Non-pigmented ciliary epithelial cell (primary cell): Measurements from ENCODE around the gene EHMT1.

Source experiments
- DNase-seq: peaks from one replicate; pipeline ENCODE4 v3.0.0-alpha.2; 2010; ENCODE audit warnings: low read depth

The EHMT1 gene

GRCh38 chr9:137829260-137829996 is 210.6 kb downstream of the EHMT1 start:
- no peak for DNase-seq

GRCh38 chr9:137832191-137832700 is 213.4 kb downstream of the EHMT1 start:
- no peak for DNase-seq

GRCh38 chr9:137832830-137833590 is 214.2 kb downstream of the EHMT1 start:
- no peak for DNase-seq

GRCh38 chr9:137833721-137834613 is 215.2 kb downstream of the EHMT1 start:
- no peak for DNase-seq

GRCh38 chr9:137834846-137835546 is 216.2 kb downstream of the EHMT1 start:
- DNase-seq, result no peak

- no peak for DNase-seq
Observed at GRCh38 chr9:137836151-137836830, 217.5 kb downstream of the EHMT1 start.

GRCh38 chr9:137836831-137837241 is 218.0 kb downstream of the EHMT1 start:
- DNase-seq, result no peak

GRCh38 chr9:137837345-137838278 is 218.8 kb downstream of the EHMT1 start:
- DNase-seq, result no peak

GRCh38 chr9:137838576-137838975 is 219.8 kb downstream of the EHMT1 start:
- no peak for DNase-seq

- no peak for DNase-seq
Observed at GRCh38 chr9:137843355-137843754, 224.6 kb downstream of the EHMT1 start.

- DNase-seq, result no peak
Observed at GRCh38 chr9:137851516-137852267, 232.9 kb downstream of the EHMT1 start.

GRCh38 chr9:137853392-137853995 is 234.7 kb downstream of the EHMT1 start:
- no peak for DNase-seq

- DNase-seq, result no peak
Observed at GRCh38 chr9:137860361-137860760, 241.6 kb downstream of the EHMT1 start.

GRCh38 chr9:137865581-137866145 is 246.9 kb downstream of the EHMT1 start:
- DNase-seq, result no peak

GRCh38 chr9:137866226-137867141 is 247.7 kb downstream of the EHMT1 start:
- DNase-seq, result no peak

GRCh38 chr9:137870432-137870831 is 251.6 kb downstream of the EHMT1 start:
- DNase-seq, result no peak

- DNase-seq, result no peak
Observed at GRCh38 chr9:137872296-137872695, 253.5 kb downstream of the EHMT1 start.
